Endodermal cell (in vitro differentiated cells): Measurements from ENCODE around the gene CHODL. TPM values are rescaled to one million over a fixed set of nuclear protein-coding genes. Genes with fewer than 3 reads are reported as not detected.

Experiments
- DNase-seq: peaks from one replicate; pipeline ENCODE4 v3.0.0-alpha.2; 2017
- H3K27ac ChIP-seq: 2 replicates; pipeline ENCODE4 v1.5.1; 2013; ENCODE audit warnings: mild to moderate bottlenecking, low read depth, low read length, moderate library complexity
- H3K27me3 ChIP-seq: 2 replicates; pipeline ENCODE4 v1.6.1; 2013; ENCODE audit warnings: mild to moderate bottlenecking, low read length, moderate library complexity; ENCODE audit not compliant: insufficient read depth, control insufficient read depth, poor library complexity, severe bottlenecking
- H3K36me3 ChIP-seq: 2 replicates; pipeline ENCODE4 v1.7.0; 2013; ENCODE audit warnings: mild to moderate bottlenecking, low read length, moderate library complexity; ENCODE audit not compliant: control insufficient read depth, insufficient read depth
- H3K4me1 ChIP-seq: one replicate; pipeline ENCODE4 v1.7.0; 2013; ENCODE audit warnings: low read length; ENCODE audit not compliant: control insufficient read depth, insufficient read depth
- H3K4me3 ChIP-seq: 2 replicates; pipeline ENCODE4 v1.5.1; 2013; ENCODE audit warnings: mild to moderate bottlenecking, low read length, moderate library complexity
- H3K9ac ChIP-seq: 2 replicates; pipeline ENCODE4 v1.6.1; 2013; ENCODE audit warnings: mild to moderate bottlenecking, low read length, moderate library complexity; ENCODE audit not compliant: poor library complexity, severe bottlenecking; ENCODE audit errors: extremely low read depth
- H3K9me3 ChIP-seq: 2 replicates; pipeline ENCODE4 v1.6.1; 2013; ENCODE audit warnings: mild to moderate bottlenecking, low read length, moderate library complexity; ENCODE audit not compliant: control insufficient read depth
- H3K27ac Mint-ChIP-seq: 2 replicates; pipeline ENCODE4 v1.8.0; 2020; ENCODE audit warnings: mixed read lengths
- H3K27me3 Mint-ChIP-seq: 2 replicates; pipeline ENCODE4 v1.8.0; 2021; ENCODE audit warnings: mild to moderate bottlenecking, mixed read lengths; ENCODE audit not compliant: insufficient read depth
- H3K36me3 Mint-ChIP-seq: 2 replicates; pipeline ENCODE4 v1.8.0; 2020; ENCODE audit warnings: low read depth, mixed read lengths
- H3K4me1 Mint-ChIP-seq: 2 replicates; pipeline ENCODE4 v1.8.0; 2020; ENCODE audit warnings: mixed read lengths
- H3K4me3 Mint-ChIP-seq: 2 replicates; pipeline ENCODE4 v1.8.0; 2020; ENCODE audit warnings: mild to moderate bottlenecking, moderate library complexity, mixed read lengths
- H3K9me3 Mint-ChIP-seq: 2 replicates; pipeline ENCODE4 v1.8.0; 2020; ENCODE audit warnings: mild to moderate bottlenecking, mixed read lengths
- CTCF ChIP-seq: fragments of 200-600 bp; sonication (generic); conservative IDR thresholded peaks from 2 replicates; pipeline ENCODE4 v1.5.0; 2021; ENCODE audit warnings: antibody characterized with exemption, mild to moderate bottlenecking
- WGBS, 2 experiments: methylation state at CpG; one replicate each; pipeline versions ENCODE4 v1.1.5 to v1.1.7; 2013; ENCODE audit warnings: missing lambda C conversion rate in 2 of 2, mixed read lengths in 1 of 2; ENCODE audit not compliant: insufficient coverage in 1 of 2, insufficient read length in 1 of 2; 5-methylcytosine and 5-hydroxymethylcytosine counted together
- total RNA-seq, 2 donors: library from RNA; stranded (reverse); fragmentation: NEBNext Ultra II Directional in 1 of 2; extraction: Animal tissue kit (Norgen Biotek cat#: 25700) in 1 of 2; gene quantifications; 2 replicates in 1 of 2; 3 replicates in 1 of 2; pipeline ENCODE4 v1.2.1, GENCODE V29; 2021

CHODL gene
- total RNA-seq, 2 donors from 2014 or later = 2.2 to 4.2 TPM

DNA sequence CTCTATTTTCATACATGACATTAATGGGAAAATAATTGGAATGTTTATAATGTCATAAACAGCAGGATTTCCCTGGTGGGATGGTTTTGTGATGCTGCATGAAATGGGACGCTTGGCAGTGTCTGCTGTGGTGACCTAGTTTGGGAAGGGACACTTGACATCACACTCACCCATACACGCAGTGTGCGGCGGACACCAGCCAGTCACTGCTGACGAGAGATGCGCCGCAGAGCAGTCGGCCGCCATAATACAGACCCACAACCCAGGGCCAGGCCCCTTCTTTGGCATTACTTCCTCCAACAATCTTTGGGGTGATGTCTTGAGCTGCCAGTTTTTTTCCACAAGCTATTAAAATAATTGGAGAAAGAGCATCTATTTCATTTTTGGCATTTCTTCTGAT is 49.5 kb downstream of the CHODL start:
- no peaks in the 10 kb centered on the region for H3K9me3 Mint-ChIP-seq
- Histone ChIP-seq H3K4me1 (no peaks in the 10 kb centered on the region), H3K9ac (no peak overlapping the region), H3K36me3 (no peaks in the 10 kb centered on the region), H3K4me3 (no peak overlapping the region), H3K27me3 (no peaks in the 10 kb centered on the region), H3K9me3 (no peaks in the 10 kb centered on the region), H3K27ac (no peak overlapping the region)
- no peak overlapping the region for H3K27ac Mint-ChIP-seq
- no peaks in the 10 kb centered on the region for H3K36me3 Mint-ChIP-seq
- no peak for DNase-seq
- H3K4me3 Mint-ChIP-seq = no peak overlapping the region
- no peaks in the 10 kb centered on the region for H3K27me3 Mint-ChIP-seq
- 20 to 94% methylated on average over 1 to 9 of the region's 9 CpGs for WGBS, 2 experiments
- no peak for TF ChIP-seq CTCF
- H3K4me1 Mint-ChIP-seq = peaks cover 14% of the 10 kb centered on the region

DNA sequence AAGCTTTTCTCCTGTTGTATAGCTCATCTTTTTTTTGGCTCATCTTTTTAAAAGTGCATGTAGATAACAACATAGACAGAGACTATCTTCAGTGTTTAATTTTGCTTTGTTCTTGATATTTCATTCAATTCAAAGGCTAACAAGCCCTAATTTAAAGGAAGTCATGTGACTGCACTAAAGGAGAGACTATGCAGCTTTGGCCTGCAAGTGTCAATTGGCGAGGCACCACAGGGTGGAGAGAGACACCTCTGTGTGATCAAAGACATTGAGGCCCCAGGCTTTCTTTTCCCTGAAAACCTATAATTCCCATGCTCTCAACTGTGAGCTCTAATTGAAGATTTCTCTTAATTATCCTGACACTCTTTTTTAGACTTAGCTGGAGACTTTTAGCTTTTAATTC is 53.6 kb downstream of the CHODL start:
- Mint-ChIP-seq H3K27ac (no peak overlapping the region), H3K4me1 (peaks cover 17% of the 10 kb centered on the region), H3K36me3 (no peaks in the 10 kb centered on the region), H3K9me3 (no peaks in the 10 kb centered on the region), H3K27me3 (no peaks in the 10 kb centered on the region), H3K4me3 (no peak overlapping the region)
- H3K9me3 ChIP-seq = no peaks in the 10 kb centered on the region
- H3K4me1 ChIP-seq = no peaks in the 10 kb centered on the region
- H3K4me3 ChIP-seq = no peak overlapping the region
- DNase-seq = peak; percentile 75
- H3K27me3 ChIP-seq = no peaks in the 10 kb centered on the region
- no peak overlapping the region for H3K9ac ChIP-seq
- H3K27ac ChIP-seq = no peak overlapping the region
- peak; percentile 49 for TF ChIP-seq CTCF
- H3K36me3 ChIP-seq = no peaks in the 10 kb centered on the region
- WGBS, 2 experiments = 66% methylated on average over 1 of the region's 1 CpG; no CpG with 5 or more reads in 1 of the 2 experiments

Other genes starting within 250 kb of the CHODL start
- gene TMPRSS15, start 159.0 kb downstream of the CHODL start, total RNA-seq = under 1 TPM; 0.13 to 0.24 TPM